HCT116 (cell line): Measurements from ENCODE around the gene MAGOHB. TPM values are rescaled to one million over a fixed set of nuclear protein-coding genes. Genes with fewer than 3 reads are reported as not detected.

Experiments
- ATAC-seq: fragments of 200-7000 bp; cut with Tn5 transposase; 2 replicates; pipeline ENCODE4 v1.9.1; 2020; ENCODE audit warnings: mild to moderate bottlenecking, moderate library complexity
- BruUV-seq: library from RNA; stranded (reverse); fragments of 400-500 nt; replicated peaks from 2 replicates; lab custom pipeline; 2021; lab: Mats Ljungman, UMichigan
- CTCF ChIA-PET: fragments of 300-600 bp; sonication (Branson Sonifier 250); formaldehyde crosslinking; loops from one replicate; lab custom pipeline; 2021; ENCODE audit warnings: antibody characterized with exemption; lab: Charles Lee
- POLR2A ChIA-PET: fragments of 300-600, 350-600 bp; sonication (Branson Sonifier 250); formaldehyde crosslinking; loops from one replicate; lab custom pipeline; 2021; ENCODE audit warnings: antibody characterized with exemption; lab: Charles Lee
- RAD21 ChIA-PET, 2 experiments: fragments of 300-600 bp; sonication (Branson Sonifier 250); formaldehyde crosslinking; loops; one replicate each; lab custom pipeline; 2023; ENCODE audit warnings: low total read pairs in 2 of 2; ENCODE audit not compliant: uncharacterized antibody in 2 of 2, unreplicated experiment in 2 of 2, low non-redundant PET in 1 of 2; lab: Charles Lee
- DNase-seq: peaks from one replicate; pipeline ENCODE4 v3.0.0-alpha.2; 2010; ENCODE audit warnings: low read depth, low spot score
- H2AFZ ChIP-seq: fragments of 200-600 bp; shearing (Covaris generic), sonication (generic); 2 replicates; pipeline ENCODE4 v1.6.1; 2017; ENCODE audit warnings: low read depth, mixed run types, mixed read lengths, antibody characterized with exemption, low read length; ENCODE audit not compliant: poor library complexity, severe bottlenecking
- H3K27ac ChIP-seq: 2 replicates; pipeline ENCODE4 v1.5.1; 2012; ENCODE audit warnings: low read depth, low read length
- H3K27me3 ChIP-seq: fragments of 200-600 bp; sonication (generic); 2 replicates; pipeline ENCODE4 v1.6.1; 2016; ENCODE audit warnings: mixed run types, low read length, mixed read lengths; ENCODE audit not compliant: insufficient read depth
- H3K36me3 ChIP-seq, 2 experiments: fragments of 200-500 bp in 1 of 2; fragments of 200-600 bp in 1 of 2; sonication (Bioruptor generic) in 1 of 2; sonication (generic) in 1 of 2; 2 replicates each; pipeline versions ENCODE4 v1.5.1 to v1.6.1; 2014 to 2016; ENCODE audit warnings: low read length in 2 of 2, inconsistent platforms in 1 of 2, mixed read lengths in 1 of 2, mixed run types in 1 of 2; ENCODE audit not compliant: insufficient read depth in 2 of 2, control insufficient read depth in 1 of 2
- H3K4me1 ChIP-seq, 2 experiments: fragments of 200-600 bp in 1 of 2; sonication (generic) in 1 of 2; 2 replicates each; pipeline versions ENCODE4 v1.5.1 to v1.6.1; 2012 to 2017; ENCODE audit warnings: low read length in 2 of 2, inconsistent platforms in 1 of 2, mild to moderate bottlenecking in 1 of 2, mixed read lengths in 1 of 2, mixed run types in 1 of 2, moderate library complexity in 1 of 2; ENCODE audit not compliant: insufficient read depth in 2 of 2, control insufficient read depth in 1 of 2
- H3K4me2 ChIP-seq: fragments of 200-600 bp; sonication (generic); 2 replicates; pipeline ENCODE4 v1.6.1; 2017; ENCODE audit warnings: mixed run types, low read length, mixed read lengths
- H3K4me3 ChIP-seq, 2 experiments: fragments of 200-600 bp in 1 of 2; sonication (generic) in 1 of 2; replicated peaks in 1 of 2; 2 replicates each; pipeline ENCODE4 v1.5.1; 2011 to 2016; ENCODE audit warnings: low read length in 2 of 2, control low read depth in 1 of 2, low read depth in 1 of 2, mild to moderate bottlenecking in 1 of 2, mixed read lengths in 1 of 2, mixed run types in 1 of 2
- H3K79me2 ChIP-seq: fragments of 200-600 bp; sonication (generic); 2 replicates; pipeline ENCODE4 v1.6.1; 2017; ENCODE audit warnings: mild to moderate bottlenecking, mixed run types, low read length, moderate library complexity, mixed read lengths; ENCODE audit not compliant: insufficient read depth
- H3K9ac ChIP-seq: fragments of 200-600 bp; sonication (generic); 2 replicates; pipeline ENCODE4 v1.6.1; 2016; ENCODE audit warnings: low read length, mixed read lengths
- H3K9me2 ChIP-seq: fragments of 200-600 bp; sonication (generic), shearing (Covaris generic); 2 replicates; pipeline ENCODE4 v1.6.1; 2017; ENCODE audit warnings: mixed run types, mild to moderate bottlenecking, moderate library complexity; ENCODE audit not compliant: insufficient read depth
- H3K9me3 ChIP-seq, 2 experiments: fragments of 200-500 bp in 1 of 2; fragments of 200-600 bp in 1 of 2; sonication (Bioruptor generic) in 1 of 2; sonication (generic) in 1 of 2; 2 replicates each; pipeline ENCODE4 v1.6.1; 2014 to 2017; ENCODE audit warnings: low read length in 2 of 2, mixed read lengths in 2 of 2, inconsistent platforms in 1 of 2, low read depth in 1 of 2, mild to moderate bottlenecking in 1 of 2, mixed run types in 1 of 2, moderate library complexity in 1 of 2; ENCODE audit not compliant: control insufficient read depth in 1 of 2, insufficient read depth in 1 of 2
- H4K20me1 ChIP-seq: fragments of 200-600 bp; sonication (generic), shearing (Covaris generic); 2 replicates; pipeline ENCODE4 v1.6.1; 2017; ENCODE audit warnings: mixed run types, mild to moderate bottlenecking, moderate library complexity; ENCODE audit not compliant: insufficient read depth
- CBX3 ChIP-seq: IDR thresholded peaks from 2 replicates; pipeline ENCODE4 v1.6.1; 2012; ENCODE audit warnings: low read depth
- CEBPB ChIP-seq: IDR thresholded peaks from 2 replicates; pipeline ENCODE4 v1.6.1; 2012; ENCODE audit warnings: low read depth
- ELF1 ChIP-seq: IDR thresholded peaks from 2 replicates; pipeline ENCODE4 v1.6.1; 2012; ENCODE audit warnings: low read depth, borderline replicate concordance
- EZH2phosphoT487 ChIP-seq: fragments of 200-600 bp; IDR thresholded peaks from 2 replicates; pipeline ENCODE4 v1.6.1; 2018; ENCODE audit warnings: antibody characterized with exemption, borderline replicate concordance
- FOSL1 ChIP-seq: IDR thresholded peaks from 2 replicates; pipeline ENCODE4 v1.6.1; 2012; ENCODE audit warnings: low read depth
- JUND ChIP-seq: IDR thresholded peaks from 2 replicates; pipeline ENCODE4 v1.6.1; 2012
- POLR2A ChIP-seq: IDR thresholded peaks from 2 replicates; pipeline ENCODE4 v1.7.0; 2011; ENCODE audit warnings: borderline replicate concordance; ENCODE audit not compliant: insufficient read depth, insufficient read length; ENCODE audit errors: extremely low read depth
- POLR2AphosphoS5 ChIP-seq: IDR thresholded peaks from 2 replicates; pipeline ENCODE4 v1.6.1; 2011; ENCODE audit warnings: mild to moderate bottlenecking, low read depth, low read length, moderate library complexity
- RAD21 ChIP-seq: IDR thresholded peaks from 2 replicates; pipeline ENCODE4 v1.6.1; 2012; ENCODE audit warnings: low read depth, mild to moderate bottlenecking
- SIN3A ChIP-seq: IDR thresholded peaks from 2 replicates; pipeline ENCODE4 v1.6.1; 2012; ENCODE audit warnings: low read depth
- SRF ChIP-seq: IDR thresholded peaks from 2 replicates; pipeline ENCODE4 v1.6.1; 2012; ENCODE audit warnings: low read depth
- YY1 ChIP-seq: IDR thresholded peaks from 2 replicates; pipeline ENCODE4 v1.6.1; 2011; ENCODE audit warnings: low read length, low read depth, moderate library complexity, mild to moderate bottlenecking; ENCODE audit not compliant: insufficient replicate concordance; ENCODE audit errors: extremely low read depth
- intact Hi-C: fragments of 100-400 bp; cut with micrococcal nuclease; formaldehyde crosslinking; loops from 2 replicates; pipeline ENCODE4 v1.10.0; 2022
- total RNA-seq: library from RNA; stranded (reverse); gene quantifications from one replicate; pipeline ENCODE4 v1.2.1, GENCODE V29; 2021; ENCODE audit not compliant: unreplicated experiment
- TF ChIP-seq, protein P1 (sequence below), 3 experiments: fragments of 200-600 bp in 1 of 3; sonication (generic) in 1 of 3; IDR thresholded peaks in 2 of 3; conservative IDR thresholded peaks in 1 of 3; 2 replicates each; pipeline ENCODE4 v1.5.1; 2012 to 2017; ENCODE audit warnings: low read depth in 2 of 3, low read length in 2 of 3, antibody characterized with exemption in 1 of 3, borderline replicate concordance in 1 of 3, control low read depth in 1 of 3, mild to moderate bottlenecking in 1 of 3, mixed read lengths in 1 of 3, mixed run types in 1 of 3, moderate library complexity in 1 of 3; ENCODE audit not compliant: insufficient read depth in 1 of 3
- TF ChIP-seq, protein P2 (sequence below): IDR thresholded peaks from 2 replicates; pipeline ENCODE4 v1.6.1; 2012; ENCODE audit warnings: low read depth
- TF ChIP-seq, protein P3 (sequence below): IDR thresholded peaks from 2 replicates; pipeline ENCODE4 v1.6.1; 2012

MAGOHB gene
- total RNA-seq, 1 experiment from 2014 or later: 55.8 TPM

DNA sequence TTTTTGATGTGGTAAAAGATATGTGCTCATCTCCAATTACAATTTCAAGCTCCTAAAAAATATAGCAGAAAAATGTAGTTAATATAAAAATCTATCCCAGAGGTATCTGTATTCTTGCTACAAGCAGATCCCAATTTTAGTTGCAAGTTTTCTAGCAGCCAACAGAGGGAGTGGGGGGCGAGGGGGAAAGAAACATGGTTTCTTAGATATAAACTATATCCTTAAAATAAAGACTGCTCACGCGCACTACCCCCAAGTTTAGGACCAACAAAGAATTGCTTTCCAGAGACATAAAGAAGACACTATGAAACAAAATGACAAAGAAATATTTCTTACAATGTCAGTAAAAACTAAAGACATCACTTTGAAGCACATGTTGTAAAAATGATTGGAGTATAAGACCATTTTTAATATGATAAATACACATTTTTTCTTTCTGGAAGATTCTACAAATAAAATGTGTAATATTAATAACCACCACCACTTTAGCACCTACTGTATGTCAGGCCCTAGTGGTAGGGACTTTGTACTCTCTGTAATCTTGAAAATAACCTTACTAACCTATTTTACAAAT is 5.4 kb downstream of the MAGOHB start:
- ChIA-PET RAD21 (no interaction called here), CTCF (interaction anchor here (1.0 to 1.4 kb wide), 3 partner anchors 10 to 455 kb away, joined by 3 to 4 read pairs (median 3); no protein-coding TSS in a partner anchor), POLR2A (no interaction called here)
- no peaks in the 10 kb centered on the region for H3K9me3 ChIP-seq
- H2AFZ ChIP-seq: no peak overlapping the region
- H3K9me2 ChIP-seq: no peaks in the 10 kb centered on the region
- H3K79me2 ChIP-seq: peaks cover 40% of the 10 kb centered on the region
- no peak for DNase-seq
- H3K4me2 ChIP-seq: no peak overlapping the region
- H4K20me1 ChIP-seq: no peaks in the 10 kb centered on the region
- intact Hi-C loops: no loop called here
- H3K4me1 ChIP-seq: peaks cover 0 to 6% of the 10 kb centered on the region in 2 experiments; a peak in 3 of 4 replicates
- H3K27ac ChIP-seq: no peak overlapping the region
- BruUV-seq: no TSS peak
- no peak overlapping the region for H3K4me3 ChIP-seq
- ATAC-seq: 0 out of 2 replicates have a peak, but pooled peaks have one; percentile 47
- peaks cover 25 to 34% of the 10 kb centered on the region in 2 experiments for H3K36me3 ChIP-seq
- TF ChIP-seq RAD21 (peak; percentile 25; the same call in 1 of the 2 replicates), CBX3 (no peak), CEBPB (no peak)
- TF ChIP-seq, protein P1, sequence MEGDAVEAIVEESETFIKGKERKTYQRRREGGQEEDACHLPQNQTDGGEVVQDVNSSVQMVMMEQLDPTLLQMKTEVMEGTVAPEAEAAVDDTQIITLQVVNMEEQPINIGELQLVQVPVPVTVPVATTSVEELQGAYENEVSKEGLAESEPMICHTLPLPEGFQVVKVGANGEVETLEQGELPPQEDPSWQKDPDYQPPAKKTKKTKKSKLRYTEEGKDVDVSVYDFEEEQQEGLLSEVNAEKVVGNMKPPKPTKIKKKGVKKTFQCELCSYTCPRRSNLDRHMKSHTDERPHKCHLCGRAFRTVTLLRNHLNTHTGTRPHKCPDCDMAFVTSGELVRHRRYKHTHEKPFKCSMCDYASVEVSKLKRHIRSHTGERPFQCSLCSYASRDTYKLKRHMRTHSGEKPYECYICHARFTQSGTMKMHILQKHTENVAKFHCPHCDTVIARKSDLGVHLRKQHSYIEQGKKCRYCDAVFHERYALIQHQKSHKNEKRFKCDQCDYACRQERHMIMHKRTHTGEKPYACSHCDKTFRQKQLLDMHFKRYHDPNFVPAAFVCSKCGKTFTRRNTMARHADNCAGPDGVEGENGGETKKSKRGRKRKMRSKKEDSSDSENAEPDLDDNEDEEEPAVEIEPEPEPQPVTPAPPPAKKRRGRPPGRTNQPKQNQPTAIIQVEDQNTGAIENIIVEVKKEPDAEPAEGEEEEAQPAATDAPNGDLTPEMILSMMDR (IDR thresholded peaks at IDR 0.05 in 2 of 3, conservative IDR thresholded peaks at IDR 0.05 in 1 of 3; ENCODE audit: borderline replicate concordance in 1 of 3, insufficient read depth in 1 of 3, low read depth in 2 of 3, low read length in 2 of 3): peak; percentile 28 to 37 (median 37); a peak in 4 of 6 replicates
- no peak overlapping the region for H3K9ac ChIP-seq
- H3K27me3 ChIP-seq: no peaks in the 10 kb centered on the region

DNA sequence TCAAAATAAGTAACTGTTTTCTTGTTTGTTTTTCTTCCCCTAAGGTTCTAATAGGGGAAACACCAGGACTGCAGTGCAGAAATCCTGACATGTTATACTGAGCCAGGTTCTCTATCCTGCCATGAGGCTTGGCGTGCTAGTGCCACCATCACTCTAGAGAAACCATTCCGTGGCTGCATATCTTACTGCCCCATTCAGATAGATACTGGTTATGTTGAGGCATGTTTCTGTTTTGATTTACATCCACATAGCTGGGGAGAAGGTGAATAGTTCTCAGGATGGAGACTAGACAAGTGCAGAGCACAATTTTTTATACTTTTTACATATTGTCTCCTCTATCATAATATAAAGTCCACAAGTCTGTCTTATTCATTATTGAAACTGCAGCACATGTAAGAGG is 11.5 kb downstream of the MAGOHB start:
- no peak overlapping the region for H3K27ac ChIP-seq
- H3K9me3 ChIP-seq: no peaks in the 10 kb centered on the region
- H3K4me2 ChIP-seq: no peak overlapping the region
- H3K4me1 ChIP-seq: no peaks in the 10 kb centered on the region
- ChIA-PET CTCF (no interaction called here), POLR2A (no interaction called here), RAD21 (no interaction called here)
- peaks cover 2 to 11% of the 10 kb centered on the region in 2 experiments; a peak in 3 of 4 replicates for H3K36me3 ChIP-seq
- BruUV-seq: no TSS peak
- H3K9ac ChIP-seq: no peak overlapping the region
- H3K27me3 ChIP-seq: no peaks in the 10 kb centered on the region
- no peak overlapping the region for H2AFZ ChIP-seq
- ATAC-seq (no peak), DNase-seq (no peak)
- no peaks in the 10 kb centered on the region for H4K20me1 ChIP-seq
- intact Hi-C loops: no loop called here
- 0 out of 2 replicates have a peak, but pooled peaks cover 3% of the 10 kb centered on the region for H3K79me2 ChIP-seq
- H3K4me3 ChIP-seq: no peak overlapping the region
- no peaks in the 10 kb centered on the region for H3K9me2 ChIP-seq
- TF ChIP-seq ELF1: no peak
- no peak for TF ChIP-seq SRF
- TF ChIP-seq EZH2phosphoT487: no peak
- no peak for TF ChIP-seq CBX3
- no peak for TF ChIP-seq POLR2A
- TF ChIP-seq YY1: no peak
- TF ChIP-seq, protein P2, sequence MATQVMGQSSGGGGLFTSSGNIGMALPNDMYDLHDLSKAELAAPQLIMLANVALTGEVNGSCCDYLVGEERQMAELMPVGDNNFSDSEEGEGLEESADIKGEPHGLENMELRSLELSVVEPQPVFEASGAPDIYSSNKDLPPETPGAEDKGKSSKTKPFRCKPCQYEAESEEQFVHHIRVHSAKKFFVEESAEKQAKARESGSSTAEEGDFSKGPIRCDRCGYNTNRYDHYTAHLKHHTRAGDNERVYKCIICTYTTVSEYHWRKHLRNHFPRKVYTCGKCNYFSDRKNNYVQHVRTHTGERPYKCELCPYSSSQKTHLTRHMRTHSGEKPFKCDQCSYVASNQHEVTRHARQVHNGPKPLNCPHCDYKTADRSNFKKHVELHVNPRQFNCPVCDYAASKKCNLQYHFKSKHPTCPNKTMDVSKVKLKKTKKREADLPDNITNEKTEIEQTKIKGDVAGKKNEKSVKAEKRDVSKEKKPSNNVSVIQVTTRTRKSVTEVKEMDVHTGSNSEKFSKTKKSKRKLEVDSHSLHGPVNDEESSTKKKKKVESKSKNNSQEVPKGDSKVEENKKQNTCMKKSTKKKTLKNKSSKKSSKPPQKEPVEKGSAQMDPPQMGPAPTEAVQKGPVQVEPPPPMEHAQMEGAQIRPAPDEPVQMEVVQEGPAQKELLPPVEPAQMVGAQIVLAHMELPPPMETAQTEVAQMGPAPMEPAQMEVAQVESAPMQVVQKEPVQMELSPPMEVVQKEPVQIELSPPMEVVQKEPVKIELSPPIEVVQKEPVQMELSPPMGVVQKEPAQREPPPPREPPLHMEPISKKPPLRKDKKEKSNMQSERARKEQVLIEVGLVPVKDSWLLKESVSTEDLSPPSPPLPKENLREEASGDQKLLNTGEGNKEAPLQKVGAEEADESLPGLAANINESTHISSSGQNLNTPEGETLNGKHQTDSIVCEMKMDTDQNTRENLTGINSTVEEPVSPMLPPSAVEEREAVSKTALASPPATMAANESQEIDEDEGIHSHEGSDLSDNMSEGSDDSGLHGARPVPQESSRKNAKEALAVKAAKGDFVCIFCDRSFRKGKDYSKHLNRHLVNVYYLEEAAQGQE: no peak
- TF ChIP-seq FOSL1: no peak
- TF ChIP-seq, protein P3, sequence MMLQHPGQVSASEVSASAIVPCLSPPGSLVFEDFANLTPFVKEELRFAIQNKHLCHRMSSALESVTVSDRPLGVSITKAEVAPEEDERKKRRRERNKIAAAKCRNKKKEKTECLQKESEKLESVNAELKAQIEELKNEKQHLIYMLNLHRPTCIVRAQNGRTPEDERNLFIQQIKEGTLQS: no peak
- TF ChIP-seq CEBPB: no peak
- TF ChIP-seq JUND: no peak
- TF ChIP-seq POLR2AphosphoS5: no peak
- no peak for TF ChIP-seq SIN3A
